ENCODE measurements around the gene RPL29.

RPL29 gene

GRCh38 chr3:51947215-51947900 lies 48.3 kb downstream of the RPL29 start:
- TF ChIP-seq POLR2AphosphoS5 (IDR thresholded peaks at IDR 0.05; ENCODE audit: low read depth, low read length) (no peak), TAF1 (IDR thresholded peaks at IDR 0.05; ENCODE audit: borderline replicate concordance, low read depth, low read length) (no peak)
- no peak for FAIRE-seq

GRCh38 chr3:51946796-51947195 lies 48.9 kb downstream of the RPL29 start:
- no peak for TF ChIP-seq POLR2A (IDR thresholded peaks at IDR 0.05; ENCODE audit: low read depth, low read length)
- DNase-seq (ENCODE audit: insufficient read length) (no peak), FAIRE-seq (no peak)

More at GRCh38 chr3:51947215-51947900, 48.3 kb downstream of the RPL29 start:
- no peak for DNase-seq (ENCODE audit: insufficient read length)

- no peak for TF ChIP-seq POLR2AphosphoS5 (IDR thresholded peaks at IDR 0.05; ENCODE audit: low read depth, low read length)
- TF ChIP-seq POLR2A (IDR thresholded peaks at IDR 0.05; ENCODE audit: low read depth, low read length): no peak
- no peak for TF ChIP-seq TAF1 (IDR thresholded peaks at IDR 0.05; ENCODE audit: borderline replicate concordance, low read depth, low read length)
- FAIRE-seq: no peak
- DNase-seq (ENCODE audit: insufficient read length): no peak
These were observed 49.6 kb downstream of the RPL29 start for GRCh38 chr3:51945926-51946705.

GRCh38 chr3:51945031-51945840 lies 50.5 kb downstream of the RPL29 start:
- no peak for DNase-seq (ENCODE audit: insufficient read length)
- no peak for TF ChIP-seq POLR2AphosphoS5 (IDR thresholded peaks at IDR 0.05; ENCODE audit: low read depth, low read length)
- no peak for TF ChIP-seq TAF1 (IDR thresholded peaks at IDR 0.05; ENCODE audit: borderline replicate concordance, low read depth, low read length)
- TF ChIP-seq POLR2A (IDR thresholded peaks at IDR 0.05; ENCODE audit: low read depth, low read length): no peak
- FAIRE-seq: no peak

- DNase-seq (ENCODE audit: insufficient read length): no peak
- TF ChIP-seq POLR2AphosphoS5 (IDR thresholded peaks at IDR 0.05; ENCODE audit: low read depth, low read length): no peak
- FAIRE-seq: no peak
These were observed 51.2 kb downstream of the RPL29 start for GRCh38 chr3:51944451-51945021.

All from GM12892 (cell line).